Activated T-cell treated with anti-CD3 and anti-CD28 coated beads, Interleukin-2, amount 50 U/mL, for 24 hours (primary cell): ENCODE data around the gene SC5D.
A peak's percentile ranks its signal among the peaks of the same experiment; 100 is the strongest.

Experiments
- DNase-seq: peaks from one replicate; pipeline ENCODE4 v3.0.0-alpha.2; 2020
- H3K27ac Mint-ChIP-seq: 2 replicates; pipeline ENCODE4 v1.8.0; 2020; ENCODE audit warnings: mild to moderate bottlenecking, mixed read lengths
- H3K27me3 Mint-ChIP-seq: 2 replicates; pipeline ENCODE4 v1.8.0; 2020; ENCODE audit warnings: mixed read lengths
- H3K36me3 Mint-ChIP-seq: 2 replicates; pipeline ENCODE4 v1.8.0; 2020; ENCODE audit warnings: low read depth, mixed read lengths
- H3K4me1 Mint-ChIP-seq: 2 replicates; pipeline ENCODE4 v1.8.0; 2020; ENCODE audit warnings: low read depth, mixed read lengths
- H3K4me3 Mint-ChIP-seq: 2 replicates; pipeline ENCODE4 v1.8.0; 2020; ENCODE audit warnings: mild to moderate bottlenecking, moderate library complexity, mixed read lengths
- H3K9me3 Mint-ChIP-seq: 2 replicates; pipeline ENCODE4 v1.8.0; 2020; ENCODE audit warnings: mixed read lengths

The SC5D gene

DNA sequence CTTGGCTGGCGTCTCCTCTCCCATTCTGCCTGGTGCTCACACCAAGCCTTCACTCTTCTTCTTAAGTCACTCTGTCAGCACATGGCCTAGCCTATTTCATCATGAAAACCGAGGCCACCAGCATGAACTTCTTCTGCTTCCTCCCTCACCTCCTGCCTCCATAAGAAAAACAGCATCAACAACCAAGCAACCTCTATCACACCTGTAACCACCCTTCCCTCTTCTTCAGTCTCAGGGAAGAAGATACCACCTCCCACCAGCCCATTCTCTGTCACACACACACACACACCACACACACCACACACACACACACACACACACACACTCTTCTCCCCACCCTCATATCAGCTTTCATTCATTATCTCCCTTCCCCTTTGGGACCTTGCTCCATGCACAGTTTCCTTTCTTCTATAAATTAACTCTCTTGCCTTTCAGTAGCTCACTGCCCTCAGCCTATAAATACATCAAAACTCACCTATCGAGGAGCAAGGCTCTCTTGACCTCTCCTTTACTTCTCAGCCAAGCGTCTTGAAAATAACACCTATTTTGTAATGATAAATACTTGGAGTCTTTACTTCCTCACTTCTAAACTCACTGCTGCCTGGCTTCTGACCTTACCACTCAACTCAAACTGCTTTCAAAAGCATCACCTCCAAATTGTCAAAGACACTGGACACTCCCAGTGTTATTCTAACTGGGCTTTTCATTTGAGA lies 36.6 kb downstream of the SC5D start:
- Mint-ChIP-seq H3K27ac (no peak overlapping the region), H3K36me3 (no peaks in the 10 kb centered on the region)

GRCh38 chr11:121329781-121330395 lies 37.3 kb downstream of the SC5D start:
- H3K27me3 Mint-ChIP-seq = no peaks in the 10 kb centered on the region
- peaks cover 10% of the 10 kb centered on the region for H3K4me1 Mint-ChIP-seq
- no peaks in the 10 kb centered on the region for H3K9me3 Mint-ChIP-seq
- H3K36me3 Mint-ChIP-seq = no peaks in the 10 kb centered on the region
- no peak overlapping the region for H3K4me3 Mint-ChIP-seq
- no peak for DNase-seq
- H3K27ac Mint-ChIP-seq = no peak overlapping the region

More for the DNA sequence above, 36.6 kb downstream of the SC5D start:
- H3K4me1 Mint-ChIP-seq = peaks cover 6% of the 10 kb centered on the region
- no peak for DNase-seq
- no peaks in the 10 kb centered on the region for H3K9me3 Mint-ChIP-seq
- H3K27me3 Mint-ChIP-seq = no peaks in the 10 kb centered on the region
- no peak overlapping the region for H3K4me3 Mint-ChIP-seq

DNA sequence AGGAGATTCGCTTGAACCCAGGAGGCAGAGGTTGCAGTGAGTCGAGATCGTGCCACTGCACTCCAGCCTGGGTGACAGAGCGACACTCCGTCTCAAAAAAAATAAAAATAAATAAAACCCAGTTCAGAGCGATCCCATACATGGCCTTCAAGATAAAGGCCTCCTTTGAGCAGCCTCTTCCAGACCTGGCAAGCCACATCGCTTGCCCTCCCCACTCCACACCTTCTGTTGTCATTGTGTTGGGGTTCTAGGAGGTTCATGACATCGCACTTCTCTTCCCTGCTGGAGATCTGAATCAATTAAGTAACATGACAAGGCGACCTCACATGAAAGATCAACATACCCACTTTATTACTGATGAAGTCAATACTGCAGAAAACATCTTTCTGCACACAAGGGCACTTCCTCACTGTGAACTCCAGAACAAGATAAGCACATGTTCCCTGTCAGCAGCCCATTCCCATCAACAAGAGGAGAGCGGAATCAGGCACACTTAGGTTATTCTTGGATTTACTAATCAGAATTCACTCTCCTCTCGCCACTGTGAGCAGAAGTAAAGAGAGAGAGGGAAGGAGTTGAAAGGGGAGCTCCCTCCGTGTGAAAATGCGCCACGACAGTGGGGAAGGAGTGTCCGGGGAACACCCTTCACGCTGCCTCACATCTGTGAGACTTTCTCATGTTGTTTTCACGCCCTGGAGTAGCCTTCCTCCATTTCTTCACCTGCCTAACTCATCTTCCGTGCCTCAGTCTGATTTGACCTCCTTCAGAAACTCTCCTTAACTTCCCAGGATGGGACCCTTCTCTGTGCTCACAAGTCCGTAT lies 38.3 kb downstream of the SC5D start:
- Mint-ChIP-seq H3K27me3 (no peaks in the 10 kb centered on the region), H3K9me3 (no peaks in the 10 kb centered on the region), H3K4me3 (no peak overlapping the region), H3K27ac (no peak overlapping the region), H3K4me1 (peaks cover 10% of the 10 kb centered on the region), H3K36me3 (no peaks in the 10 kb centered on the region)
- DNase-seq = no peak

DNA sequence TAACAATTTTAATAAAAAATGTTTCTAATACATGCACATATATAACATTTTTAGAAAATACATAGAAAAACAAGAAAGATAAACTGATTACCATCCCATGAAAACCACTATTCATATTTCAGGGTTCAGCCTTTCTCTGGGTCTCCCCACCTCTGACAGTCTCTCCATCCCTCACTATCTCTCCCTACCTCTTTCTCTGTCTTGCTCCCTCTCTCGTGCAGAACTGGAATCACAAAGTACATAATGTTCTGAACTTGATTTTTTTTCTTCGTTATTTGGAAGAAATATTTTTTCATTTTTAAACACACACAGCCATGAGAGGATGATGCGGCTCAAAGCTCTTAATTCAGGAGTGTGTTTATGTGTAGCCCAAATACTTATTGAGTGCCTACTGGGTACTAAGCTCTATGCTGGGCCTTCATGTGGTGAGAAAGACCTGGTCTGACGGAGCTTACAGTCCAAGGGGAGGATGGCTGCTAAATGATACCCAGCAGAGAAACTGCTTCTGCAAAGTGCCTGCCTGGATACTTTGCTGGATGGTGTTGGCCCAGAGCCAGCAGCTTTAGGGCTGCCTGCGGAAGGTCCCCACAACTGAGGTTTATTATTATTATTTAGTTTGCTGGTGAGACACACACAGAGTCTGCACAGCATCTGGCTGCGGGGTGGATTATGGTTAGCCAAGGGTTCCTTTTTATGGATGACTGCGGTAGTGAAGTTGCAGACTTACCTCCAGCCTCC lies 42.6 kb downstream of the SC5D start:
- Mint-ChIP-seq H3K27me3 (no peaks in the 10 kb centered on the region), H3K27ac (no peak overlapping the region), H3K9me3 (no peaks in the 10 kb centered on the region), H3K4me1 (peaks cover 24% of the 10 kb centered on the region), H3K4me3 (no peak overlapping the region), H3K36me3 (no peaks in the 10 kb centered on the region)
- DNase-seq = no peak

DNA sequence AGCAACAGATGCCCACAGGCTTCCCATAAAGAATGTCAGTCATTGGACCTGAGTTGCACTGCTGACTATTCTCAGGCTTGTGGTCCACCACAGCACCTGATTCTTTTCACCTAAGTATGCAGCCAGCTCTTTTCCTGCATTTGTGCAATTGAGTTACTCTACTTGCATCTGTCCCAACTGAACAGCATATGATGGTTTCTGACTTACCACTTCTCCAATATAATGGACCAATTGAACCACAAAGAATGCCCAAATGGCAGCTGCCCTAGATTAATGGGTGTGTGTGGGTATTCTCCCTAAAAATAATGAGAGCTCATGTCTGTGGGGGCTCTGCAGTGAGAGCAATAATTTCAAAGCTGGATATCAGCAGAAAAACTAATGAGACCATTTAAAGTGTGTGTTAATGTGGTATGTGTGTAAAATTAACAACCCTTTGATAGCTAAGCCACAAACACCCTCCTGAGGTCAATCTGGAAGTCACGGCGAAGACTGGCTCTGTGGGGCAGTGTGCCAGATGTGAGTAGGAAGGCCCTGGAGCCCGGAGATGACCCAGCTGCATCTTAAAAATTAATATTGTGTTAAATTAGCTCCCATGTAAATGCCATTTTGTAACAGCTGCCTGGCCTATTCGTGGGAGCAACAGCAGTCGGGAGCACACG lies 43.8 kb downstream of the SC5D start:
- Mint-ChIP-seq H3K27ac (no peak overlapping the region), H3K36me3 (no peaks in the 10 kb centered on the region), H3K27me3 (no peaks in the 10 kb centered on the region), H3K4me1 (peaks cover 30% of the 10 kb centered on the region), H3K9me3 (no peaks in the 10 kb centered on the region), H3K4me3 (no peak overlapping the region)
- DNase-seq = no peak

DNA sequence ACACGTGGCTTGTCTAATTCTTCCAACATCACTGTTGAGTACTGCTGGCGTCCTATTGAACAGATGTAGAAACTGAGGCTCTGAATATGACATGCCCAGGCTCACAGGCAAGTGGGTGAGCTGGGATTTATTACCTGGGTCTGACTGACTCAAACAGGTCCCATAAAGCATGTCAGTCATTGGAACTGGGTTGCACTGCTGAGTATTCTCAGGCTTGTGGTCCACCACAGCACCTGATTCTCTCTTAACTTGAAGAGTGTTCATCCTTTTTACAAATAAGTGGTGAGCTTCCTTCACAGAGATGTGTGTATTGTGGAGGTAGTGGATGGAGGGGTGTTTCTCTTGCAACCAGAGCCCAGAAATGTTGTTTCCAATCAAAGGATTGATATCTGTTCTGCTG lies 44.5 kb downstream of the SC5D start:
- Mint-ChIP-seq H3K9me3 (no peaks in the 10 kb centered on the region), H3K27ac (peak overlapping the region; percentile 9), H3K4me1 (peaks cover 33% of the 10 kb centered on the region), H3K4me3 (no peak overlapping the region), H3K36me3 (no peaks in the 10 kb centered on the region), H3K27me3 (no peaks in the 10 kb centered on the region)
- no peak for DNase-seq

DNA sequence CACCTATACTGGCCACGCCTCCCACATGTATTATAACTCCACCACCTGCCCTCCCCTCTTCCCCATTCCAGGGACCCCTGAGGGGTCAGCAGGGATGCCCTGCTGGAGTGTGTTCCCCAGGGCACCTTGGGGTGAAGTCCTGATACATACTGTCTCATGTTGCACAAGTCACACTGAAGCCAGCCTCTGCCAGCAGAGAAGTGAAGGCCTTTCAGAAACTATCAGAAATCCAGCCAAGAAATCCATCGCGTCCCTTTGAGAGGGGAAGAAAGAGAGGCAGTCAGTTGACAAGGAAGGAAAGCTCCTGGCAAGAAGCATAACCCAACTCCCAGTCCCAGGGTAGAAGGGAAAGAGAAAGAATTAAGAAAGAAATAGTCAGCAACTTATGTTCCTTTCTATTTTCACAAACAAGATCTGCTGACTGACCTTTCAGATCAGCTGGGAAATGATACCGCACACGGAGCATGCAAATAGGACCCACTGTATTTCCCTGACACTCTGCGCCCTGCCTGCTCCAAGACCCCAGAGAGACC lies 45.2 kb downstream of the SC5D start:
- Mint-ChIP-seq H3K27ac (no peak overlapping the region), H3K36me3 (no peaks in the 10 kb centered on the region), H3K9me3 (no peaks in the 10 kb centered on the region), H3K4me3 (no peak overlapping the region), H3K4me1 (peaks cover 33% of the 10 kb centered on the region), H3K27me3 (no peaks in the 10 kb centered on the region)
- no peak for DNase-seq

GRCh38 chr11:121338536-121338935 lies 46.0 kb downstream of the SC5D start:
- H3K27me3 Mint-ChIP-seq = no peaks in the 10 kb centered on the region
- H3K4me1 Mint-ChIP-seq = peaks cover 33% of the 10 kb centered on the region
- H3K36me3 Mint-ChIP-seq = no peaks in the 10 kb centered on the region
- H3K4me3 Mint-ChIP-seq = no peak overlapping the region
- no peak for DNase-seq
- no peaks in the 10 kb centered on the region for H3K9me3 Mint-ChIP-seq
- H3K27ac Mint-ChIP-seq = no peak overlapping the region

- Mint-ChIP-seq H3K27ac (no peak overlapping the region), H3K9me3 (no peaks in the 10 kb centered on the region), H3K4me3 (no peak overlapping the region), H3K36me3 (no peaks in the 10 kb centered on the region), H3K4me1 (peaks cover 27% of the 10 kb centered on the region), H3K27me3 (no peaks in the 10 kb centered on the region)
- no peak for DNase-seq
These were observed 47.5 kb downstream of the SC5D start for GRCh38 chr11:121340032-121340580.

DNA sequence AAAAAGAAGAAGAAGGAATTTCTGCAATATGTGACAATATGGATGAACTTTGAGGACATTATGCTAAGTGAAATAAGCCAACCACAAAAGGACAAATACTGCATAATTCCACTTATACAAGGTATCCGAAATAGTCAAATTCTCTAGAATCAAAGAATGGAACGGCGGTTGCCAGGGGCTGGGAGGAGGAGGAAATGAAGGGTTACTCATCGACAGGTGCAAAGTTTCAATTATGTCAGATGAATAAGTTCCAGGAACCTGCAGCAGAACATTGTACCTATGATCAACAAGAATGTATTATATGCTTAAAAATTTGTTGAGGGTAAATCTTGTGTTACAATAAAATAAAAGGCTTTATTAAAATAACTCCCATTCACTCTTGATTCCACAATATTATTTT lies 49.0 kb downstream of the SC5D start:
- H3K4me1 Mint-ChIP-seq = peaks cover 22% of the 10 kb centered on the region
- no peaks in the 10 kb centered on the region for H3K36me3 Mint-ChIP-seq
- no peaks in the 10 kb centered on the region for H3K27me3 Mint-ChIP-seq
- H3K9me3 Mint-ChIP-seq = no peaks in the 10 kb centered on the region
- no peak overlapping the region for H3K27ac Mint-ChIP-seq
- H3K4me3 Mint-ChIP-seq = no peak overlapping the region
- no peak for DNase-seq

GRCh38 chr11:121344824-121345223 lies 52.3 kb downstream of the SC5D start:
- peaks cover 14% of the 10 kb centered on the region for H3K4me1 Mint-ChIP-seq
- H3K36me3 Mint-ChIP-seq = no peaks in the 10 kb centered on the region
- no peaks in the 10 kb centered on the region for H3K9me3 Mint-ChIP-seq
- no peak overlapping the region for H3K4me3 Mint-ChIP-seq
- no peak for DNase-seq
- no peaks in the 10 kb centered on the region for H3K27me3 Mint-ChIP-seq
- H3K27ac Mint-ChIP-seq = no peak overlapping the region

- peaks cover 2% of the 10 kb centered on the region for H3K4me1 Mint-ChIP-seq
- no peaks in the 10 kb centered on the region for H3K36me3 Mint-ChIP-seq
- no peaks in the 10 kb centered on the region for H3K9me3 Mint-ChIP-seq
- no peak overlapping the region for H3K4me3 Mint-ChIP-seq
- H3K27ac Mint-ChIP-seq = no peak overlapping the region
- H3K27me3 Mint-ChIP-seq = no peaks in the 10 kb centered on the region
- DNase-seq = no peak
These were observed 54.5 kb downstream of the SC5D start for GRCh38 chr11:121347094-121347493.

DNA sequence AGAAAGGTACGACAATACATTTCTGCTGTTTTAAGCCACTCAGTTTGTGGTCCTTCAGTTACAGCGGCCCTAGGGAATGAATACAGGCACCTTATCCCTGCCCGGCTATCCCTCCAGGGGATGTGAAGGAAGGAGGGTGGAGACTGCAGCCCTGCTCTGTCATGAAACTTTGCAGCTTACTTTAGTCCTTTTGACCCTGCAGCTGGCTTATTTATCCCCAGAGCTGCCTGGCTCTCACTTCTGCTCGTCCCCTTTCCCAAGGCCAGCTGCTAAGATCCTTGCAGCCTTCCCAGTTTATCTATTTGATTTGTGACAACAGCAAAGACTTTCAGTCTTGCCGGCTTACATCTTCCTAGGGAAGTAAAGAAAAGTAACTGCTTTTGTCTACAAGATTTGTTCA lies 55.2 kb downstream of the SC5D start:
- no peak for DNase-seq
- no peak overlapping the region for H3K27ac Mint-ChIP-seq
- no peak overlapping the region for H3K4me3 Mint-ChIP-seq
- peaks cover 2% of the 10 kb centered on the region for H3K4me1 Mint-ChIP-seq
- H3K9me3 Mint-ChIP-seq = no peaks in the 10 kb centered on the region
- no peaks in the 10 kb centered on the region for H3K27me3 Mint-ChIP-seq
- H3K36me3 Mint-ChIP-seq = no peaks in the 10 kb centered on the region
